ENCODE measurements around the gene SFXN2.
"Not testable (repeated sequence)": the region's sequence is repeated elsewhere in the genome, so short reads cannot be mapped to it uniquely, and the experiment has no call there.

SFXN2 gene

DNA sequence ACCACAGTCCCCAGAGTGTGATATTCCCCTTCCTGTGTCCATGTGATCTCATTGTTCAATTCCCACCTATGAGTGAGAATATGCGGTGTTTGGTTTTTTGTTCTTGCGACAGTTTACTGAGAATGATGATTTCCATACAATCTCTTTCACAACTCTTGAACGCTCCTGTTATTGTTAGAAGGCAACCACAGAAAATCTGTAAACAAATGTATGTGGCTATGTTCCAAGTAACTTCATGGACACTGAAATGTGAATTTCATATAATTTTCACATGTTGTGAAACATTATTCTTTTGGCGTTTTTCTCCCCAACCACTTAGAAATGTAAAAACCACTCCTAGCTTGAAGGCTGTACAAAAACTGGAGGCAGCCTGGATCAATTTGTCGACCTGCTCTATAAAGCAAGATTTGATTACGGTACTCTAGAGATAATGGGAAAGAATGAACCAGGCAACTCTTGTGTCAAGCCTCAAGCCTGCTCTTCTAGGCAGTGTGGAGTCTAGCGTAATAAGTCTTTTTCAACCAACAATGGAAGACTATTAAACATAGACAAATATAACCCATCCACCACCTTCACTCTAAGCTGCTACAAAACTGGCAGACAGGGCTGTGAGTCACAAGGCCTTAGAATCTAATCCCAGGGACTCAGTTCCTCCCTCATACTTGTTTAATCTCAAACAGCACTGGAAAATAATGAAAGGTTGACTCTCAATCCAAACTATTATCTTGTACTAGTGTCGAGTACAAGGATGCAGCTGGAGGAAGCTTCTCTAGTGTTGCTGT lies 23.0 kb upstream of the SFXN2 start:
- TF ChIP-seq CTCF (IDR thresholded peaks at IDR 0.05): no peak
- no peak overlapping the region for H3K27ac ChIP-seq
- no peaks in the 10 kb centered on the region for H3K36me3 ChIP-seq
- no peaks in the 10 kb centered on the region for H3K9me3 ChIP-seq
- no peaks in the 10 kb centered on the region for H3K4me1 ChIP-seq (ENCODE audit: control insufficient read depth in 1 of 2, insufficient read depth in 1 of 2, low read depth in 1 of 2, low read length in 1 of 2)
- no peak overlapping the region for H3K4me3 ChIP-seq (ENCODE audit: low read depth in 1 of 2, low read length in 1 of 2)
- no peaks in the 10 kb centered on the region for H3K27me3 ChIP-seq

DNA sequence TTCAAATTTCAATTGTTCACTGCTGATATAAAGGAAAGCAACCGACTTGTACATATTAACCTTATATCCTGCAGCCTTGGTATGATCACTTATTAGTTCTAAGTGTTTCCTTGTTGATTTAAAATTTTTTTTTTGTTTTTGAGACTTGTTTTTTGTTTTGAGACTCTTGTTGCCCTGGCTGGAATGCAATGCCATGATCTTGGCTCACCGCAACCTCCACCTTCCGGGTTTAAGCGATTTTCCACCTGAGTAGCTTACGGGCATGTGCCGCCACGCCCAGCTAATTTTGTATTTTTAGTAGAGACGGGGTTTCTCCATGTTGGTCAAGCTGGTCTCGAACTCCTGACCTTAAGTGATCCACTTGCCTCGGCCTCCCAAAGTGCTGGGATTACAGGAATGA lies 19.0 kb upstream of the SFXN2 start:
- not testable (repeated sequence) for H3K4me1 ChIP-seq (ENCODE audit: control insufficient read depth in 1 of 2, insufficient read depth in 1 of 2, low read depth in 1 of 2, low read length in 1 of 2); H3K4me3 ChIP-seq (ENCODE audit: low read depth in 1 of 2, low read length in 1 of 2); H3K27me3 ChIP-seq; H3K27ac ChIP-seq; H3K9me3 ChIP-seq
- peaks cover 13% of the 10 kb centered on the region for H3K36me3 ChIP-seq

DNA sequence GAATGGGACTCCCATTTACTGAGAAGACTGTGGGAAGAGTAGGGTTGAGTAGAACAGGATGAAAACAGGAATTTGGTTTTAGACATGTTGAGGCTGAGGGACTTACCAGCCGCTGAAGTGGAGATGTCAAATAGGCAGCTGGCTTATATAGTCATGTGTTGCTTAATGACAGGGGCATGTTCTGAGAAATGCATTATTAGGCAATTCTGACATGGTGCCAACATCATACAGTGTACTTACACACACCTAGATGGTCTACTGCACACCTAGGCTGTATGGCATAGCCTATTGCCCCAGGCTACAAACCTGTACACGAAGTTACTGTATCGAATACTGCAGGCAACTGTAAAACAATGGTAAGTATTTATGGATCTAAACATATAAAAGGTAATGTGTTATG lies 17.7 kb upstream of the SFXN2 start:
- no peak for TF ChIP-seq CTCF (IDR thresholded peaks at IDR 0.05)
- no peak overlapping the region for H3K27ac ChIP-seq
- H3K4me1 ChIP-seq (ENCODE audit: control insufficient read depth in 1 of 2, insufficient read depth in 1 of 2, low read depth in 1 of 2, low read length in 1 of 2): peaks cover 0 to 4% of the 10 kb centered on the region in 2 experiments
- no peaks in the 10 kb centered on the region for H3K9me3 ChIP-seq
- H3K4me3 ChIP-seq (ENCODE audit: low read depth in 1 of 2, low read length in 1 of 2): no peak overlapping the region
- H3K27me3 ChIP-seq: no peaks in the 10 kb centered on the region
- H3K36me3 ChIP-seq: peaks cover 13% of the 10 kb centered on the region

DNA sequence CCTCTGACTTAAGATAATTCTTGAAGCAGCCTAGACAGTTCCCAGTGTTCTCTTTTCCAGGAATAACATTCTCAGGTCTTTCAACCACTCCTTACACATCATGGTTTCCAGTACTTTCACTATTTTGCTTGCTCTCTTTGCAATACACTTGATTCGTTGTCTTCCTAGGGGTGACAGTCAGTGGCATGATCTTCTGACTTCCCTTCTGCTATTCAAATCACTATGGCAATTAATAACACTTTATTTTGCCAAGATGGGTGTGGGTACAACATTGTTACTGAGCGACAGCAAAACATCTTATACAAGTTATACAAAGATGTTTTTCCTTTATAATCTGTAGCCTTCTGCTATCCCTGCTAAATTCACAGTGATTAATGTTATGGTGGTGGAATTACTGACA lies 15.5 kb upstream of the SFXN2 start:
- peaks cover 13% of the 10 kb centered on the region for H3K36me3 ChIP-seq
- H3K9me3 ChIP-seq: no peaks in the 10 kb centered on the region
- H3K4me3 ChIP-seq (ENCODE audit: low read depth in 1 of 2, low read length in 1 of 2): no peak overlapping the region
- H3K4me1 ChIP-seq (ENCODE audit: control insufficient read depth in 1 of 2, insufficient read depth in 1 of 2, low read depth in 1 of 2, low read length in 1 of 2): peaks cover 0 to 4% of the 10 kb centered on the region in 2 experiments
- H3K27me3 ChIP-seq: no peaks in the 10 kb centered on the region
- no peak for TF ChIP-seq CTCF (IDR thresholded peaks at IDR 0.05)
- H3K27ac ChIP-seq: no peak overlapping the region

- Histone ChIP-seq H3K36me3 (peaks cover 13% of the 10 kb centered on the region), H3K4me1 (ENCODE audit: control insufficient read depth in 1 of 2, insufficient read depth in 1 of 2, low read depth in 1 of 2, low read length in 1 of 2) (peaks cover 0 to 4% of the 10 kb centered on the region in 2 experiments), H3K4me3 (ENCODE audit: low read depth in 1 of 2, low read length in 1 of 2) (no peak overlapping the region), H3K9me3 (no peaks in the 10 kb centered on the region), H3K27me3 (no peaks in the 10 kb centered on the region), H3K27ac (no peak overlapping the region)
- no peak for TF ChIP-seq CTCF (IDR thresholded peaks at IDR 0.05)
Measured at GRCh38 chr10:102701272-102701671, 13.2 kb upstream of the SFXN2 start.

DNA sequence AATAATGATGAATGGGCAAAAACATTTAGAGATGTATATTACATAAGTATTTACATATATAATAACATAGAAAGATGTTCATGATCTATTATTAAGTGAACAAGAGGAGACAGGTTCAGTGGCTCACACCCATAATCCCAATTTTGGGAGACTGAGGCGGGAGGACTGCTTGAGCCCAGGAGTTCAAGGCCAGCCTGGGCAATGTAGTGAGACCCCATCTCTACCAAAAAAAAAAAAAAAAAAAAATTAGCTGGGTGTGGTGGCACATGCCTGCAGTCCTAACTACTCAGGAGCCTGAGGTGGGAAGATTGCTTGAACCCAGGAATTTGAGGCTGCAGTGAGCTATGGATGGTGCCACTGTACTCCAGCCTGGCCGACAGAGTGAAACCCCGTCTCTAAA lies 12.6 kb upstream of the SFXN2 start:
- Histone ChIP-seq H3K27ac (no peak overlapping the region), H3K27me3 (no peaks in the 10 kb centered on the region), H3K4me1 (ENCODE audit: control insufficient read depth in 1 of 2, insufficient read depth in 1 of 2, low read depth in 1 of 2, low read length in 1 of 2) (peaks cover 0 to 1% of the 10 kb centered on the region in 2 experiments), H3K36me3 (peaks cover 13% of the 10 kb centered on the region), H3K4me3 (ENCODE audit: low read depth in 1 of 2, low read length in 1 of 2) (no peak overlapping the region), H3K9me3 (no peaks in the 10 kb centered on the region)
- no peak for TF ChIP-seq CTCF (IDR thresholded peaks at IDR 0.05)

Data from neutrophil (primary cell).